D341Med (cell line): Measurements from ENCODE around the gene FHIP2A.
"Not testable (repeated sequence)": the region's sequence is repeated elsewhere in the genome, so short reads cannot be mapped to it uniquely, and the experiment has no call there.

Experiments used
- DNase-seq: peaks from one replicate; pipeline ENCODE4 v3.0.0; 2012; ENCODE audit warnings: low spot score

The FHIP2A gene

DNA sequence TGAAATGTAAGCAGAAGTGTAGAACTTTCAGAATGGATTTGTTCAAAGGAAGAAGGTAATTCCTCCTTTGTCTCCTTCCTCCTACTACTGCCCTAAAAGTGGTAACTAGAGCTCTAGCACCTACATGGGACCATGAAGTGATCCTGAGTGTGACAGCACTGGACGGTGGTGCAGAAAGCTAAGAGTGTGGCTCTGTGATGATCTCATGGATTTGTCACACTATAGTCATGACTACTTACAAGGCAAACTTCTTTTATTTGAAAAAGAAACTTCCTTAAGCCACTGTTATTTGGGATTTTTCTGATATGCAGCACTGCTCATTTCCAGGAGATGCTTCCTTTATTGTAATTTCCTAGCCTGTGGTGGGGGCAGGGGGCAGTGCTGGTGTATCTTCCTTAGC, 5.8 kb upstream of the FHIP2A start:
- no peak for DNase-seq

GRCh38 chr10:114816308-114816707, 5.3 kb upstream of the FHIP2A start:
- DNase-seq = no peak

DNA sequence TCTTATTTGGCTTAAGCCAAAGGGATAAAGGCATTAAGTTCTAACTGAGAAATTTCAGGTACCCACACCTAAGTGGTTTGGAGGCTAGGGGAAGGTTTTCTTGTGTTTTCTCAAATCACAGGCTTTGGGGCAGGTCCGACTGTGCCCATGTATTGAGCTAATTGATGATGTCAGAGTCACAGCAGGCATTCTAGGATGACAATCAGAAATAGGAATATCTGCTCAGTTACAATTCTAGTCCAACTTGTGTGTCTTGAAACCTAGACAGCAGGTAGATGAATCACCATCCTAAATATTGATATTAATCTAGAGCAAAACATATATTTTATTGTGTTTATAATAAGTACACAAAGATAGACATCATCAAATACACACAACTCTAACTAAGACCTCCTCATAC, 2.3 kb upstream of the FHIP2A start:
- no peak for DNase-seq

GRCh38 chr10:114821915-114822443, 399 bp downstream of the FHIP2A start:
- peak; percentile 63 for DNase-seq

GRCh38 chr10:114822444-114823076, 980 bp downstream of the FHIP2A start:
- peak; percentile 42 for DNase-seq

GRCh38 chr10:114823077-114823463, 1.5 kb downstream of the FHIP2A start:
- DNase-seq = no peak

GRCh38 chr10:114824391-114824790, 2.8 kb downstream of the FHIP2A start:
- DNase-seq = no peak

DNA sequence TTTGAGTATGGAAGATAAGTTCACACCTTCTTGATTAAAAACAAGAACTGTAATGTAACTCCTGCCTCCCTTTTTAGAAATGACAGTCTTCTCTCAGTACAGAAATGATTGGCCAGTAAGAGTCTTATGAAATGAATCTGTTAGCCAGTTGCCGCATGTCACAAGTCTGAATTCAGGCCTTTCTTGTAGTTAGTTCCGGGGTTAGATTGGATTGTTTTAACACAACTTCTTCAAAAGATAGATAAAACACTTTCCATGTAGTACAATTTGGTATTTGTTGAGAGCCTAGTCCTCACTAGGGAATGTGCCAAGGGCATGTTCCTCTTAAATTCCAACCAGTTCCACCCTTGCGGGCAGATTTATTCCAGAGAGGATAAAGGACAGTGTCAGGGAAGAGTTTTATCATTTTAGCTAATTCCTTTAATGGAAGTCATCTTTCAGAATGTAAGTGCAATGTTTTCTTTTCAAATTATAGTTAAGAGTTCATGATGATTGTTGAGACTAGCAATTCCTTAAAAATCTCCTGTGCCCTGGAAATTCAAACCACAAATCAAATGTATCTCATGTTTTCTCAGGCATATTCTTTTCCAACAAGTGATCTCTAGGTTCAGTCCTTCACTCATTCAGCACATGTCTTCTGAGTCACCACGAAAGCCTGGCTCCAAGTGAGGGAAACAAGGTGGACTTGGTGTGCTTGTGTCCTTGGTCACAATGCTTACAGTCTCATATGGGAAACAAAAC, 4.1 kb downstream of the FHIP2A start:
- DNase-seq = no peak

GRCh38 chr10:114829160-114829909, 7.8 kb downstream of the FHIP2A start:
- no peak for DNase-seq

GRCh38 chr10:114831186-114831867, 9.7 kb downstream of the FHIP2A start:
- DNase-seq = no peak

- no peak for DNase-seq
Measured at GRCh38 chr10:114837690-114838089, 16.1 kb downstream of the FHIP2A start.

DNA sequence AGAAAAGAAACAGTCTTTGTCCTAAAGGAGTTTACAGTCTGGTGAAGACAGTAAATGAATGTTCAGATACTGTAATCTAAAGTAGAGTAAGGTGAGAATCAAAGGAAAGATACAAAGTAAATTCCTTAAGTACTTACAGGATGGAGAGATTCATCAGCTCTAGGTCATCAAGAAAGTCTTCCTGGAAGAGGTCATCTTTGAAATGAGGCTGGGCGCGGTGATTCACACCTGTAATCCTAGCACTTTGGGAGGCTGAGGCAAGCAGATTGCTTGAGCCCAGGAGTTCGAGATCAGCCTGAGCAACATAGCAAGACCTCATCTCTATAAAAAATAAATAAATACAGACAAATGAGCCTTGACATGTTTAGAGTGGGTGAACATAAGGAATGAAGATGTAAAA, 18.3 kb downstream of the FHIP2A start:
- DNase-seq = no peak

- no peak for DNase-seq
Measured at GRCh38 chr10:114845978-114846693, 24.6 kb downstream of the FHIP2A start.

GRCh38 chr10:114847517-114847916, 25.9 kb downstream of the FHIP2A start:
- not testable (repeated sequence) for DNase-seq

DNA sequence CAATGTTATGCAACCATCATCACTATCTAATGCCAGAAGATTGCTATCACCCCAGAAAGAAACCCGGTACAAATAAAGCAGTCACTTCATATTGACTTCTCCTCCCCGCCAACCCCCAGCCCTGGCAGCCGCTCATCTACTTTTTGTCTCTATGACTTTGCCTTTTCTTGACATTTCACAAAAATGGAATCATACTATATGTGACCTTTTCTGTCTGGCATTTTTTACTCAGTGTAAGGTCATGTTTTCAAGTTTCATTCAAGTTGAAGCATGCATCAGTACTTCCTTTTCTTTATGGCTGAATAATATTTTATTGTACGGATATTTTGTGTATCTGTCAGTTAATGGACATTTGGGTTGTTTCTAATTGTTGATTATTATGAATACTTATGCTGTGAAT, 28.1 kb downstream of the FHIP2A start:
- DNase-seq = no peak

DNA sequence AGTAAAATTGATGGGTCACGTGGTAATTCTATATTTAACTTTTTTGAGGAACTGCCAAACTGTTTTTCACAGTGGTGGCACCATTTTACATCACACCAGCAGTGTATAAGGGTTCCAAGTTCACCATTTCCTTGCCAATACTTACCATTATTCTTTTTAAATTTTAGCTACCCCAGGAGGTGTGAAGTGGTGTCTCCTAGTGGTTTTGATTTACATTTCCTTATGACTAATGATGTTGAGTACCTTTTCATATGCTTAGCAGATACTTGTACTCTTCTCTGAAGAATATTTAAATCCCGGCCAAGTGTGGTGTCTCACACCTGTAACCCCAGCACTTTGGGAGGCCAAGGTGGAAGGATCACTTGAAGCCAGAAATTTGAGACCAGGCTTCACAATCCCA, 28.5 kb downstream of the FHIP2A start:
- DNase-seq = no peak

GRCh38 chr10:114851336-114851735, 29.8 kb downstream of the FHIP2A start:
- no peak for DNase-seq

DNA sequence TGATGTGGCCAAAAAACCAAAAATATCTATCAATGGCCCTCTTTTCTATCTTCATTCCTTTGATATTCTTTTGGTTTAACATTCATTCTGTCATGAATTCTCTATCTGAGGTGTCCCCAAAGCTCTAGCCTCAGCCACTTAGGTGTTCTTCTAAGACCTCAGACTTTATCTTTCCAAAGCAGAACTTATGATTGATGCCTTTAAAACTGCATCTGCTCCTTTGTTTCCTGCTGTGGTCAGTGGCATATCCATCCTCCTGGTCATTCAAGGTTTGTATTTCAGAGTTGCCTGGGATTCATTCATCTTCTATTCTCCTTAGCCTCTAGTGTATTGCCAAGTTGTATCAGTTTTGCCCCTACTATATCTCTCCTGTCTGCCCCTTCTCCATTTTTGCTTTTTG, 30.6 kb downstream of the FHIP2A start:
- DNase-seq = no peak

GRCh38 chr10:114854906-114855305, 33.3 kb downstream of the FHIP2A start:
- DNase-seq = no peak

DNA sequence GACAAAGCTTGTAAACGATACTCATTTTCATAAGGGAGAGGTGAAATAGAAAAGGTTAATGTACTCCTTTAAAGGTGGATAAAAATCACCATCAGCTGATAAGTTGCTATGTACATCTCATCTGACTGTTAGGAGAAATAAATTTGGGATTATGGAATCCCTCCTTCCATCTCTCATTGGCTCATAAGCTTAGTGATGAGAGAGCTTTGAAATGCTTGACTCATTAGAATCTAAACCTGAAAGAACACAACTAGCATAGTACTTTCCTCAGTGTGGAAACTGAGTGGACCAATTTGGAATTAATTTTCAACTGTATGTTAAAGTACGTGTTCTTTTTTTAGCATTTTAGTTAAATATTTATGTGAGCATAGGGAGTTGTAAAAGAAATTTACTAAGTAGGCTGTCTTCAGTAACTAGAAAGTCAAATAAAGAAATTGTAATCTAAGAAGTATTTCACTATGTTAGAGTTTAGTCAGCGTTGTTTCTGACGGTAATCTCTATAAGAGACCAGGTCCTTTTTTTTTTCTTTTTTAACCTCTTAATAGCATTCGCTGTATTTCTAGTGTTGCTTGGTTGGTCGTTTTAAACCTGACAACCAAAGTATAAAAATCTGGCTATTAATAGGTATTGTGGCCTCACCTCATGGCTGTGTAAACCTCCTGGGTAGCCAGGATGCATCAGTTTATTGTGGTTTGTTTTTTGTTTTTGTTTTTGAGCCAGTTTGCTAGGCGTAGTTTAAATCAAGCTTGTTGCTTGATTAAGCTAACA, 34.4 kb downstream of the FHIP2A start:
- no peak for DNase-seq
